GM12891 (cell line): ENCODE results near the gene PEX14.

Experiments
- PAX5 ChIP-seq: IDR thresholded peaks from 2 replicates; pipeline ENCODE4 v1.6.1; 2011; ENCODE audit warnings: low read length, moderate library complexity, mild to moderate bottlenecking; ENCODE audit not compliant: insufficient read depth, severe bottlenecking
- POLR2A ChIP-seq: IDR thresholded peaks from 2 replicates; pipeline ENCODE4 v1.6.1; 2011; ENCODE audit warnings: low read depth, low read length, control low read depth
- POLR2AphosphoS5 ChIP-seq: IDR thresholded peaks from 2 replicates; pipeline ENCODE4 v1.6.1; 2011; ENCODE audit warnings: low read depth, low read length, control low read depth
- POU2F2 ChIP-seq: IDR thresholded peaks from 2 replicates; pipeline ENCODE4 v1.6.1; 2011; ENCODE audit warnings: low read depth, mild to moderate bottlenecking, control low read depth, low read length, moderate library complexity
- SPI1 ChIP-seq: IDR thresholded peaks from 2 replicates; pipeline ENCODE4 v1.6.1; 2011; ENCODE audit warnings: low read depth, low read length, control low read depth
- TAF1 ChIP-seq: IDR thresholded peaks from 2 replicates; pipeline ENCODE4 v1.6.1; 2011; ENCODE audit warnings: low read depth, low read length, control low read depth

DNA sequence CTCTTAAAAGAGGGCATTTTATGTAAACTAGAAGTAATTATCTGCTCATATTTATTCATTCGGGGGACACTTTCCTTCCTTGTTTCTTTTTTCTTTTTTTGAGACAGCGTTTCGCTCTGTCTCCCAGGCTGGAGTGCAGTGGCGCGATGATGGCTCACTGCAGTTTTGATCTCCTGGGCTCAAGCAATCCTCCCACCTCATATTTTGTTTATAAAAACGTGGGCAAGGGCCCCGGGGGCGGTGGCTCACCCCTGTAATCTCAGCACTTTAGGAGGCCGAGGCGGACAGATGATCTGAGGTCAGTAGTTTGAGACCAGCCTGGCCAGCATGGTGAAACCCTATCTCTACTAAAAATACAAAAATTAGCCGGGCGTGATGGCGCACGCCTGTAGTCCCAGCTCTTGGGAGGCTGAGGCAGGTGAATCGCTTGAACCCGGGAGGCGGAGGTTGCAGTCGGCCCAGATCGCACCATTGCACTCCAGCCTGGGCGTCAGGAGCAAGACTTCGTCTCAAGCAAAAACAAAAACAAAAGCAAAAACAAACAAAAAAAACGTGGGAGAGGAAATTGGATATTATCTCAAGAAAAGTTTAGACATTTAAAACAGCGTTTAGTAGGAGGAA, 1.5 kb upstream of the PEX14 start:
- TF ChIP-seq POLR2A, result no peak
- TF ChIP-seq POLR2AphosphoS5, result no peak
- no peak for TF ChIP-seq POU2F2
- no peak for TF ChIP-seq PAX5
- TF ChIP-seq TAF1, result no peak
- TF ChIP-seq SPI1, result no peak
